ENCODE data around the gene BABAM1.

DNA sequence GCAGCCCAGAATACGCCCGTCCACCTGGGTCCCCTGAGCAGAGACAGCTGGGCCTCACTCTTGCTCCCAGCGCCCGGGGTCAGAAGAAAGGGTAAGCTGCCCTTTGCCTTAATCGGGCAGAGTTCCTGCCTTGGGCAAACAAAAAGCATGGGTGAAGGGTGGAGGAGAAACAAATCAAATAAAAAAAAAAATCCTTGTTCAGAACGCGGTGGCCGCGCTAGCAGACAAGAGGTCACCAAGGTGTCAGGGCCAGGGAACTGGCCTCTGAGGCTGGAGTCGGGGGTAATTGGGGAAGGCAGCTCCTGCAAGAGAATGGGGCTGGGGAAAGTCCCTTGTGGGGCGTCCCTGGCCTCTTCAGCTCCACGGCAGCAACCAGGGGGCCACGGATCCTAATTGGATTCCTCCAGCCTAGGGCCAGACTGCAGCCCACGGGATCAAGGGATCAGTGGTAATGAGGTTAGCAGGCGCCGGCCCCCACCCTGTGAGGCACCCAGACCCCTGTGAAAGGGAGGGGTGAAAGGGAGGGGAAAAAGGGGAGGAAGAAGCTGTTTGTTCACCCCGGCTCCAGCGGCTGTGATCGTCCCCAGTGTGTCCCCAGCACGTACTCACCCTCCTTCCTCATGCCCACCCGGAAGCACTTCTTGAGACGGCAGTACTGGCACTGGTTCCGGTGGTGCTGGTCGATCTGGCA, 27.0 kb upstream of the BABAM1 start:
- TF ChIP-seq POLR2AphosphoS5 (IDR thresholded peaks at IDR 0.05; ENCODE audit: low read depth, low read length) (no peak), POLR2A (IDR thresholded peaks at IDR 0.05; ENCODE audit: low read depth, low read length) (no peak), TAF1 (IDR thresholded peaks at IDR 0.05; ENCODE audit: low read depth, low read length) (no peak), POU2F2 (IDR thresholded peaks at IDR 0.05; ENCODE audit: low read depth, low read length) (no peak)

All from GM12891 (cell line).